ENCODE results near the gene P2RX2.

The P2RX2 gene

DNA sequence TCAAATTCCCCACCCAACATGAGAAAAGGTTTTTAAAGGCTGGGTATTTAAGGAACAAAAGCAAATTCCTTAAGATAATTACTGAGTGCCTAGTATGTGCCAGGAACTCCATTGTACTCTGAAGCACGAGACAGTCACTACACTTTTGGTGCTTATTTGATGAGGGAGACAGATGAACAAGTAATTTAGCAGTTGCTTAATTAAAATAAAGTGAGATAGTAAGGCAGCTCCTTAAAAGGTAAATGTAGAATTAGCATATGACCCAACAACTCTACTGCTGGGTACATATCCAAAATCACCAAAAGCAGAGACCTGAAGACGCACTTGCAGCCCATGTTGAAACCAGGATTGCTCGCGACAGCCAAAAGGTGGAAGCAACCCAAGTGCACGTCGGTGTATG lies 47.2 kb downstream of the P2RX2 start:
- no peak for DNase-seq

DNA sequence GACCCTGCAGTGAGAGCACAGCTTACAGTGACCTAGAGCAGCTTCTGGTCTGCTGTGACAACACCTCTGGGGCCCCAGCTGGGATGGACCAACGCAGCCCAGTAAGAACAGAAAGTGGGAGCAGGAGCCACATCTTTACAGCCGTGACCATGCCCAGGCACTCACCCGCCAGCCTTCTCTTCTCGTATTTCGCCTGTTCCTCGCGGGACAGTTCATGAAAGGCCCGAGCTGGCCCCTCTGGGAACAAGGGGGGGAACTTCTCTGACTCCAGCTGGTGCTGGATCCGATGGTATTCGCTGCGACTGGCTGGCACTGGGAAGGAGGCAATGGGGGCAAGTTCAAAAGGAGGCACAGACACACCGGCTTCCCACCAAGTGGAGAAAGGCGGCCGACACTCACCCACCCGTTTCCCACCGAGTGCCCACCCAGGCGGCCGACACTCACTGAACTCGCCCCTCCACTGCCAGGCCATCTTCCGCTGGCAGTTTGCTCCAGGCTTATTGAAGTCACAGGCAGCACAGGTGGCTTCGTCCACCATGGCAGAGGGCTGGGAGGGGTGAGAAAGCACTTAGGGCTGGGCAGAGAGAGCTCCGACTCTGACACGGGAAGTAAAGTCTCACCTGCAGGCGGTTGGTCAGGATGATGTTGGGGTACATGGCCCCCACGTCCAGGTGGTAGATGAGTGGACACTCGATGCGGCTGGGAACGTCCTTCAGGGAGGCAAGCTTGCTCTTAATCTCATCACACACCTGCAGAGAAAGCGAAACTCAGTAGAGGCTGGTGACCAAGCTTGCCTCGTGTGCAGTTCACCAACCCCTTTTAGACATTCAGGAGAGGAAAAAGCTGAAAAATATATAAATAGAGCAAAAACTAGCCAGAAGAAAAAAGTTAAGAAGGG lies 49.9 kb downstream of the P2RX2 start:
- no peak for DNase-seq

DNA sequence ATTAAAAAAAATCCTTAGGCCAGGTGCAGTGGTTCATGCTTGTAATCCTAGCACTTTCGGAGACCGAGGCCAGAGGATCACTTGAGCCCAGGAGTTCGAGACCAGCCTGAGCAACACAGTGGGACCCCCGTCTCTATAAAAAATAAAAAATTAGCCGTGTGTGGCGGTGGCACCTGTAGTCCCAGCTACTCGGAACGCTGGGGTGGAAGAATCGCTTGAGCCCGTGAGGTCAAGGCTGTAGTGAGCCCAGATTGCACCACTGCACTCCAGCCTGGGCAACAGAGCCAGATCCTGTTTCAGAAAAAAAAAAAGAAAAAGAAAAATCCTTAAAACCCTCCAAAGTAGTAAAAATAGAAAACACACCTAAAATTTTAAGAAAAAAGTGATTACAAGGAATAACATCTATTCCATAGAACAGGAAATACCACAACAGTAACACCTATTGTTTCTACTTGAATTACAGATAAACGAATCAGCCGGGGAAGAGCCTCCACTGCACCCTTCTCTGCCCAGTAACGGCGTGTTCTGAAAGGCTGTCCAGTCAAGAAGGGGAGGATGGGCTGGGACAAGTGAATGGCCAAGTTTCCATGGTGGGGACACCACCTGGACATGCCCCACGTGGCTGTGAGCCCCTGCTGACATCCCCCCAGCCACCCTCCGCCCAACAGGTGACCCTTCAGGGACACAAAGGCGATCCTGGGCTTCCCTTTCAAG lies 50.7 kb downstream of the P2RX2 start:
- no peak for DNase-seq

Data from SW 1271 (cell line).